HG02973 (cell line): ENCODE results near the gene SGCA.

ENCODE experiments used
- ATAC-seq: cut with Tn5 transposase; IDR thresholded peaks from one replicate; pipeline ENCODE4 v1.9.1; 2021; ENCODE audit warnings: moderate library complexity; ENCODE audit not compliant: unreplicated experiment

Gene SGCA

GRCh38 chr17:50181591-50182560, 16.1 kb downstream of the SGCA start:
- ATAC-seq: no peak

GRCh38 chr17:50182783-50183420, 17.1 kb downstream of the SGCA start:
- ATAC-seq: no peak

GRCh38 chr17:50183421-50183994, 17.7 kb downstream of the SGCA start:
- ATAC-seq: no peak

- no peak for ATAC-seq
These were observed 18.3 kb downstream of the SGCA start for GRCh38 chr17:50184064-50184463.

GRCh38 chr17:50184611-50185398, 19.0 kb downstream of the SGCA start:
- ATAC-seq: no peak

- no peak for ATAC-seq
These were observed 20.0 kb downstream of the SGCA start for GRCh38 chr17:50185631-50186471.

- no peak for ATAC-seq
These were observed 21.0 kb downstream of the SGCA start for GRCh38 chr17:50186661-50187393.

GRCh38 chr17:50187394-50187725, 21.6 kb downstream of the SGCA start:
- no peak for ATAC-seq

GRCh38 chr17:50187751-50188530, 22.1 kb downstream of the SGCA start:
- ATAC-seq: no peak

- ATAC-seq: no peak
These were observed 22.7 kb downstream of the SGCA start for GRCh38 chr17:50188531-50188920.

- no peak for ATAC-seq
These were observed 23.2 kb downstream of the SGCA start for GRCh38 chr17:50188921-50189549.

GRCh38 chr17:50189550-50190292, 23.9 kb downstream of the SGCA start:
- ATAC-seq: no peak

GRCh38 chr17:50190293-50190602, 24.4 kb downstream of the SGCA start:
- no peak for ATAC-seq

- no peak for ATAC-seq
These were observed 25.0 kb downstream of the SGCA start for GRCh38 chr17:50190603-50191358.

GRCh38 chr17:50191359-50192143, 25.7 kb downstream of the SGCA start:
- ATAC-seq: no peak

GRCh38 chr17:50192144-50192617, 26.4 kb downstream of the SGCA start:
- no peak for ATAC-seq
